Measurements from ENCODE around the gene TLE4.

TLE4 gene

DNA sequence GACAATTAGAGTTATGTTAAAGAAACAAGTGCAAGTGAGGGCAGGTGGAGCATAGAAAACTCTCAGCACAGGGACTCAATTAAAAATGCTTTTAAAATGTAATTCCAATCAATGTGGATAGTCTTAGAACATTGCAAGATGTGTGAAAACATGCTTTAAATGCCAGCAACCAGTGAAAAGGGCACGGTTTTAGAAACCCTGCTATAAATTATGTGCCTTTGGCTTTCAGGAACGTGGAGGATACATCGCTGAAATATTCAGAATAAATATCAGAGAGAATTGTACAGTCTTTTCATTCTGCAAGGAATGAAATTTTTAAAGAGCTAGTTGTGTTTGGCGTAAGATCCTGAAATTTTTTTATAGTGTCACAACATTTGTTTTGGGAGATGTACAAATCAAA lies 101.1 kb downstream of the TLE4 start:
- no peaks in the 10 kb centered on the region for H3K27me3 ChIP-seq (ENCODE audit: control insufficient read depth in 1 of 2, insufficient read depth in 1 of 2, low read length in 2 of 2)
- H3K4me3 ChIP-seq (ENCODE audit: insufficient read depth in 1 of 2, low read depth in 1 of 2, low read length in 2 of 2) = no peak overlapping the region
- no peaks in the 10 kb centered on the region for H3K9me3 ChIP-seq (ENCODE audit: control insufficient read depth, low read length)
- H3K4me2 ChIP-seq (ENCODE audit: low read length, poor library complexity, severe bottlenecking) = no peak overlapping the region
- no peaks in the 10 kb centered on the region for H3K36me3 ChIP-seq (ENCODE audit: control insufficient read depth in 1 of 2, insufficient read depth in 2 of 2, low read depth in 1 of 2, low read length in 2 of 2)
- H3K4me1 ChIP-seq (ENCODE audit: control insufficient read depth, insufficient read depth, low read depth, low read length) = peaks cover 2% of the 10 kb centered on the region
- no peak overlapping the region for H2BK15ac ChIP-seq (ENCODE audit: low read depth, poor library complexity, severe bottlenecking)
- no peak overlapping the region for H4K8ac ChIP-seq (ENCODE audit: low read length)
- H3K4ac ChIP-seq (ENCODE audit: low read depth in 1 of 2, low read length in 2 of 2) = no peak overlapping the region
- no peak overlapping the region for H3K23ac ChIP-seq (ENCODE audit: low read length in 2 of 2)
- peaks cover 30% of the 10 kb centered on the region for H3K79me1 ChIP-seq (replicated peaks; ENCODE audit: low read length, poor library complexity, severe bottlenecking)
- H3K9ac ChIP-seq (ENCODE audit: low read length) = no peak overlapping the region
- no peak overlapping the region for H2BK5ac ChIP-seq (ENCODE audit: low read depth, low read length, poor library complexity, severe bottlenecking)
- no peak overlapping the region for H3K27ac ChIP-seq (ENCODE audit: low read length, poor library complexity, severe bottlenecking)
- no peak overlapping the region for H4K91ac ChIP-seq (ENCODE audit: low read length)
- H3K18ac ChIP-seq (ENCODE audit: low read depth in 1 of 2, low read length in 2 of 2) = no peak overlapping the region
- H2AK5ac ChIP-seq (ENCODE audit: low read length, severe bottlenecking) = no peak overlapping the region
- 93% methylated on average over 3 of the region's 4 CpGs for WGBS
- H3K14ac ChIP-seq (ENCODE audit: low read length in 2 of 2) = no peak overlapping the region
- no peak overlapping the region for H2BK120ac ChIP-seq (ENCODE audit: low read depth, low read length)
- no peak for DNase-seq
- H2BK12ac ChIP-seq (ENCODE audit: low read length in 2 of 2) = no peak overlapping the region
- no peak overlapping the region for H2AFZ ChIP-seq (ENCODE audit: low read depth, low read length)

- Histone ChIP-seq H3K27ac (ENCODE audit: low read length, poor library complexity, severe bottlenecking) (no peak overlapping the region), H3K36me3 (ENCODE audit: control insufficient read depth in 1 of 2, insufficient read depth in 2 of 2, low read depth in 1 of 2, low read length in 2 of 2) (no peaks in the 10 kb centered on the region), H2AFZ (ENCODE audit: low read depth, low read length) (no peak overlapping the region), H2AK5ac (ENCODE audit: low read length, severe bottlenecking) (no peak overlapping the region), H2BK120ac (ENCODE audit: low read depth, low read length) (no peak overlapping the region), H3K27me3 (ENCODE audit: control insufficient read depth in 1 of 2, insufficient read depth in 1 of 2, low read length in 2 of 2) (no peaks in the 10 kb centered on the region), H2BK15ac (ENCODE audit: low read depth, poor library complexity, severe bottlenecking) (no peak overlapping the region), H3K4me1 (ENCODE audit: control insufficient read depth, insufficient read depth, low read depth, low read length) (peaks cover 2% of the 10 kb centered on the region), H3K9ac (ENCODE audit: low read length) (no peak overlapping the region), H2BK12ac (ENCODE audit: low read length in 2 of 2) (no peak overlapping the region), H3K18ac (ENCODE audit: low read depth in 1 of 2, low read length in 2 of 2) (peak overlapping the region in 1 of 2 experiments; percentile 57), H3K4me3 (ENCODE audit: insufficient read depth in 1 of 2, low read depth in 1 of 2, low read length in 2 of 2) (no peak overlapping the region), H3K14ac (ENCODE audit: low read length in 2 of 2) (no peak overlapping the region), H3K23ac (ENCODE audit: low read length in 2 of 2) (no peak overlapping the region), H3K9me3 (ENCODE audit: control insufficient read depth, low read length) (no peaks in the 10 kb centered on the region), H3K79me1 (replicated peaks; ENCODE audit: low read length, poor library complexity, severe bottlenecking) (peaks cover 25% of the 10 kb centered on the region), H4K8ac (ENCODE audit: low read length) (no peak overlapping the region), H4K91ac (ENCODE audit: low read length) (no peak overlapping the region), H3K4ac (ENCODE audit: low read depth in 1 of 2, low read length in 2 of 2) (no peak overlapping the region), H2BK5ac (ENCODE audit: low read depth, low read length, poor library complexity, severe bottlenecking) (no peak overlapping the region), H3K4me2 (ENCODE audit: low read length, poor library complexity, severe bottlenecking) (no peak overlapping the region)
- no peak for DNase-seq
- 64% methylated on average over 2 of the region's 3 CpGs for WGBS
These were observed 101.8 kb downstream of the TLE4 start for GRCh38 chr9:79673614-79674013.

GRCh38 chr9:79674052-79674777 lies 102.5 kb downstream of the TLE4 start:
- Histone ChIP-seq H3K27me3 (ENCODE audit: control insufficient read depth in 1 of 2, insufficient read depth in 1 of 2, low read length in 2 of 2) (no peaks in the 10 kb centered on the region), H2AK5ac (ENCODE audit: low read length, severe bottlenecking) (no peak overlapping the region), H2AFZ (ENCODE audit: low read depth, low read length) (no peak overlapping the region), H4K8ac (ENCODE audit: low read length) (no peak overlapping the region), H3K4me1 (ENCODE audit: control insufficient read depth, insufficient read depth, low read depth, low read length) (peaks cover 2% of the 10 kb centered on the region), H2BK15ac (ENCODE audit: low read depth, poor library complexity, severe bottlenecking) (no peak overlapping the region), H3K23ac (ENCODE audit: low read length in 2 of 2) (no peak overlapping the region), H3K9ac (ENCODE audit: low read length) (no peak overlapping the region), H3K79me1 (replicated peaks; ENCODE audit: low read length, poor library complexity, severe bottlenecking) (peaks cover 25% of the 10 kb centered on the region), H3K9me3 (ENCODE audit: control insufficient read depth, low read length) (no peaks in the 10 kb centered on the region), H2BK5ac (ENCODE audit: low read depth, low read length, poor library complexity, severe bottlenecking) (no peak overlapping the region), H3K36me3 (ENCODE audit: control insufficient read depth in 1 of 2, insufficient read depth in 2 of 2, low read depth in 1 of 2, low read length in 2 of 2) (no peaks in the 10 kb centered on the region), H4K91ac (ENCODE audit: low read length) (no peak overlapping the region), H3K14ac (ENCODE audit: low read length in 2 of 2) (no peak overlapping the region), H2BK12ac (ENCODE audit: low read length in 2 of 2) (no peak overlapping the region), H3K4ac (ENCODE audit: low read depth in 1 of 2, low read length in 2 of 2) (no peak overlapping the region), H3K18ac (ENCODE audit: low read depth in 1 of 2, low read length in 2 of 2) (peak overlapping the region in 1 of 2 experiments; percentile 57), H3K27ac (ENCODE audit: low read length, poor library complexity, severe bottlenecking) (no peak overlapping the region), H3K4me2 (ENCODE audit: low read length, poor library complexity, severe bottlenecking) (no peak overlapping the region), H3K4me3 (ENCODE audit: insufficient read depth in 1 of 2, low read depth in 1 of 2, low read length in 2 of 2) (no peak overlapping the region), H2BK120ac (ENCODE audit: low read depth, low read length) (no peak overlapping the region)
- WGBS = 84% methylated on average over 7 of the region's 7 CpGs
- no peak for DNase-seq

DNA sequence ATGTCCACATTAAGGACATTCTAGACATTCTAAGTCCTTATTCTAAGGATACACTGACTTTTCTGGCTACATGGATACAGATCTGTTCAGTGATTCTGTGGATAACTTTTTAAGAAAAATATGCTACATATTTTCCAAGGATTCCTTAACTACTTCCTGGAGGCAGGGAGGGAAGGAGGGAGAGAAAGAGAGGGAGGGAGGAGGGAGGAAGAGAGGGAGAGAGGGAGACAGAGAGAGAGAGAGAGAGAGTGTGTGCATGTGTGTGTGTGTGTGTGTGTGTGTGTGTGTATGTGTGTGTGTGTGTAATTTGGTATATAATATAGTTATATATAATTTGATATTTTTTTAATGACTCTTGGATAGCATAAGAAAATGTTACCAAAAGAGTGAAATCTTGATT lies 109.8 kb downstream of the TLE4 start:
- Histone ChIP-seq H4K8ac (ENCODE audit: low read length) (no peak overlapping the region), H2BK120ac (ENCODE audit: low read depth, low read length) (no peak overlapping the region), H3K4me1 (ENCODE audit: control insufficient read depth, insufficient read depth, low read depth, low read length) (peaks cover 10% of the 10 kb centered on the region), H3K4ac (ENCODE audit: low read depth in 1 of 2, low read length in 2 of 2) (no peak overlapping the region), H3K18ac (ENCODE audit: low read depth in 1 of 2, low read length in 2 of 2) (no peak overlapping the region), H3K27ac (ENCODE audit: low read length, poor library complexity, severe bottlenecking) (peak overlapping the region; percentile 57), H3K4me3 (ENCODE audit: insufficient read depth in 1 of 2, low read depth in 1 of 2, low read length in 2 of 2) (no peak overlapping the region), H2AK5ac (ENCODE audit: low read length, severe bottlenecking) (no peak overlapping the region), H4K91ac (ENCODE audit: low read length) (no peak overlapping the region), H3K27me3 (ENCODE audit: control insufficient read depth in 1 of 2, insufficient read depth in 1 of 2, low read length in 2 of 2) (no peaks in the 10 kb centered on the region), H2BK12ac (ENCODE audit: low read length in 2 of 2) (no peak overlapping the region), H3K9ac (ENCODE audit: low read length) (no peak overlapping the region), H3K14ac (ENCODE audit: low read length in 2 of 2) (no peak overlapping the region), H3K36me3 (ENCODE audit: control insufficient read depth in 1 of 2, insufficient read depth in 2 of 2, low read depth in 1 of 2, low read length in 2 of 2) (no peaks in the 10 kb centered on the region), H3K23ac (ENCODE audit: low read length in 2 of 2) (no peak overlapping the region), H2BK15ac (ENCODE audit: low read depth, poor library complexity, severe bottlenecking) (no peak overlapping the region), H2AFZ (ENCODE audit: low read depth, low read length) (no peak overlapping the region), H3K4me2 (ENCODE audit: low read length, poor library complexity, severe bottlenecking) (no peak overlapping the region), H2BK5ac (ENCODE audit: low read depth, low read length, poor library complexity, severe bottlenecking) (no peak overlapping the region), H3K9me3 (ENCODE audit: control insufficient read depth, low read length) (no peaks in the 10 kb centered on the region), H3K79me1 (replicated peaks; ENCODE audit: low read length, poor library complexity, severe bottlenecking) (peaks cover 4% of the 10 kb centered on the region)
- DNase-seq = no peak
